Stimulated activated CD4-positive, alpha-beta T cell treated with anti-CD3 and anti-CD28 coated beads, Interleukin-2, amount 100 ng/mL, for 48 hours (primary cell): ENCODE measurements around the gene CFAP46.
"Not testable (repeated sequence)": the region's sequence is repeated elsewhere in the genome, so short reads cannot be mapped to it uniquely, and the experiment has no call there.

Experiments used
- DNase-seq, 2 donors: peaks; one replicate each; pipeline ENCODE4 v3.0.0-alpha.2; 2020

CFAP46 gene

GRCh38 chr10:132860532-132860931 lies 81.8 kb downstream of the CFAP46 start:
- DNase-seq = no peak

- no peak for DNase-seq
Observed at GRCh38 chr10:132859084-132859855, 83.1 kb downstream of the CFAP46 start.

GRCh38 chr10:132858121-132859081 lies 84.0 kb downstream of the CFAP46 start:
- no peak for DNase-seq

- DNase-seq = no peak
Observed at GRCh38 chr10:132856869-132857524, 85.4 kb downstream of the CFAP46 start.

GRCh38 chr10:132855889-132856288 lies 86.5 kb downstream of the CFAP46 start:
- no peak for DNase-seq

- no peak for DNase-seq
Observed at GRCh38 chr10:132851451-132851850, 90.9 kb downstream of the CFAP46 start.

- no peak for DNase-seq
Observed at GRCh38 chr10:132850896-132851295, 91.5 kb downstream of the CFAP46 start.

- no peak for DNase-seq
Observed at GRCh38 chr10:132850246-132850645, 92.1 kb downstream of the CFAP46 start.

- DNase-seq = no peak
Observed at GRCh38 chr10:132849546-132850031, 92.8 kb downstream of the CFAP46 start.

- DNase-seq = no peak
Observed at GRCh38 chr10:132848951-132849545, 93.3 kb downstream of the CFAP46 start.

- DNase-seq = no peak
Observed at GRCh38 chr10:132848291-132848701, 94.1 kb downstream of the CFAP46 start.

GRCh38 chr10:132847856-132848255 lies 94.5 kb downstream of the CFAP46 start:
- DNase-seq = no peak

- no peak for DNase-seq
Observed at GRCh38 chr10:132847416-132847777, 95.0 kb downstream of the CFAP46 start.

GRCh38 chr10:132846631-132847415 lies 95.5 kb downstream of the CFAP46 start:
- DNase-seq = no peak

GRCh38 chr10:132845780-132846595 lies 96.4 kb downstream of the CFAP46 start:
- DNase-seq = no peak

- DNase-seq = no peak
Observed at GRCh38 chr10:132845041-132845551, 97.3 kb downstream of the CFAP46 start.

GRCh38 chr10:132844069-132844809 lies 98.1 kb downstream of the CFAP46 start:
- no peak for DNase-seq

- DNase-seq = not testable (repeated sequence)
Observed at GRCh38 chr10:132843276-132843675, 99.1 kb downstream of the CFAP46 start.

GRCh38 chr10:132842397-132842796 lies 100.0 kb downstream of the CFAP46 start:
- DNase-seq = no peak

GRCh38 chr10:132841615-132841975 lies 100.8 kb downstream of the CFAP46 start:
- DNase-seq = no peak
